ENCODE results near the gene KMT2B. TPM values are rescaled to one million over a fixed set of nuclear protein-coding genes. Genes with fewer than 3 reads are reported as not detected.

Gene KMT2B
- total RNA-seq, 2 donors from 2014 or later: 32.1 to 46.9 TPM

DNA sequence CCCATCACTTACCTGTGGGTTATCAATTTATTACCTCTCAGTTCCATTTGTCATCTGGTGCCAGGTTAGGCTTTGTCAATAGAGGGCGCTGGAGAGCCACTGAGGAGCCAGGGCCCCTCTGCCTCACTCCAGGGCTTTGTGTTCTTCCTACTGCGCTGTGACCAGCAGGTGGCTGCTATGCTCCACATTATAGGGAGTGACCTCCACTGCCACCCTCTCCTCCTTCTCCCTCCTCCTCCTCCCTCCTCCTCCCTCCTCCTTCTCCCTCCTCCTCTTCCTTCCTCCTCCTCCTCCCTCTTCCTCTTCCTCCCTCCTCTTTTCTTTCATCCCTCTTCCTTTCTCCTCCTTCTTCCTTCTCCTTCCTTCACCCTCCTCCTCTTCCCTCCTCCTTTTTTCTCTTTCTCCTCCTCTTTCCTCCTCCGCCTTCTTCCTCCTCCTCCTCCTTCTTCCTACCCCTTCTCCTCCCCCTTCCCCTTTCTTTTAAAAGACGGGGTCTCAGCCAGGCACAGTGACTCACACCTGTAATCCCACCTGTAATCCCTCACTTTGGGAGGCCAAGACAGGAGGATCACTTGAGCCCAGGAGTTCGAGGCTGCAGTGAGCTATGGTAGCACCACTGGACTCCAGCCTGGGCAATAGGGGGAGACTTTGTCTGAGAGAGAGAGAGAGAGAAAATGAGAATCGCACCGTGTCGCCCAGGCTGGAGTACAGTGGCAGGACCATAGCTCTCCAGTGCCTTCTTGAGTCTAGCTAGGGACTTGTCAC is 23.8 kb upstream of the KMT2B start:
- no peak overlapping the region for H3K9ac ChIP-seq (ENCODE audit: low read depth in 2 of 2, low read length in 2 of 2)
- no peaks in the 10 kb centered on the region for H3K4me1 ChIP-seq
- TF ChIP-seq CTCF (IDR thresholded peaks at IDR 0.05): peak; percentile 91
- no peaks in the 10 kb centered on the region for H3K36me3 ChIP-seq
- peak; percentile 93 for DNase-seq
- no peak overlapping the region for H3K4me3 ChIP-seq
- no peaks in the 10 kb centered on the region for H3K9me3 ChIP-seq
- intact Hi-C loops (cut with DNase I): loop anchor here (2.0 to 5.0 kb wide), 3 partner anchors 23 to 238 kb away; no protein-coding TSS in a partner anchor
- H3K27me3 ChIP-seq: no peaks in the 10 kb centered on the region
- H3K27ac ChIP-seq: no peak overlapping the region

GRCh38 chr19:35695895-35696422 is 21.8 kb upstream of the KMT2B start:
- Histone ChIP-seq H3K9me3 (no peaks in the 10 kb centered on the region), H3K9ac (ENCODE audit: low read depth in 2 of 2, low read length in 2 of 2) (no peak overlapping the region), H3K27me3 (no peaks in the 10 kb centered on the region), H3K36me3 (no peaks in the 10 kb centered on the region), H3K4me3 (no peak overlapping the region), H3K4me1 (no peaks in the 10 kb centered on the region), H3K27ac (no peak overlapping the region)
- intact Hi-C loops (cut with DNase I): loop anchor here (2.0 kb wide), 1 partner anchor 21 kb away; no protein-coding TSS in a partner anchor
- no peak for TF ChIP-seq CTCF (IDR thresholded peaks at IDR 0.05)
- DNase-seq: no peak

- H3K9me3 ChIP-seq: no peaks in the 10 kb centered on the region
- H3K4me3 ChIP-seq: no peak overlapping the region
- H3K27me3 ChIP-seq: no peaks in the 10 kb centered on the region
- no peak for TF ChIP-seq CTCF (IDR thresholded peaks at IDR 0.05)
- intact Hi-C loops (cut with DNase I): no loop called here
- no peaks in the 10 kb centered on the region for H3K36me3 ChIP-seq
- no peak overlapping the region for H3K9ac ChIP-seq (ENCODE audit: low read depth in 2 of 2, low read length in 2 of 2)
- H3K27ac ChIP-seq: no peak overlapping the region
- DNase-seq: no peak
- H3K4me1 ChIP-seq: no peaks in the 10 kb centered on the region
These were observed 21.0 kb upstream of the KMT2B start for GRCh38 chr19:35696835-35697234.

- intact Hi-C loops (cut with DNase I): no loop called here
- no peak overlapping the region for H3K27ac ChIP-seq
- H3K4me1 ChIP-seq: no peaks in the 10 kb centered on the region
- H3K27me3 ChIP-seq: no peaks in the 10 kb centered on the region
- peak; percentile 96 for DNase-seq
- H3K36me3 ChIP-seq: no peaks in the 10 kb centered on the region
- no peak for TF ChIP-seq CTCF (IDR thresholded peaks at IDR 0.05)
- H3K9me3 ChIP-seq: no peaks in the 10 kb centered on the region
- peak overlapping the region; percentile 68 for H3K4me3 ChIP-seq
- H3K9ac ChIP-seq (ENCODE audit: low read depth in 2 of 2, low read length in 2 of 2): peak overlapping the region; percentile 70 to 71
These were observed 15.4 kb upstream of the KMT2B start for GRCh38 chr19:35702223-35703012.

DNA sequence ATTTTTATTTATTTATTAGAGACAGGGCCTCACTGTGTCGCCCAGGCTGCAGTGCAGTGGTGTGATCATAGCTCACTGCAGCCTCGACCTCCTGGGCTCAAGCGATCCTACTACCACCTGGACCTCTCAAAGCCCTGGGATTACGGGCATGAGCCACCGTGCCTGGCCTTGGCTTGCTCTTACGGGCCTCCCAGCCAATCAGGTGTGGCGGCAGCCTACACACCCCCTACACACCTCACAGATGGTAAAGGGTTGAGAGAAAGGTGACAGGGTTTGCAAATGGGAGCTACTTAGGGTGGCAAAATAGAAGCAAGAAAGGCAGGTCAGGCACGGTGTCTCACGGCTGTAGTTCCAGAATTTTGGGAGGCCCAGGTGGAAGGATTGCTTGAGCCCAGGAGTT is 14.5 kb upstream of the KMT2B start:
- H3K27me3 ChIP-seq: no peaks in the 10 kb centered on the region
- no peaks in the 10 kb centered on the region for H3K9me3 ChIP-seq
- no peak for DNase-seq
- no peaks in the 10 kb centered on the region for H3K4me1 ChIP-seq
- TF ChIP-seq CTCF (IDR thresholded peaks at IDR 0.05): no peak
- H3K9ac ChIP-seq (ENCODE audit: low read depth in 2 of 2, low read length in 2 of 2): no peak overlapping the region
- H3K27ac ChIP-seq: no peak overlapping the region
- no peaks in the 10 kb centered on the region for H3K36me3 ChIP-seq
- H3K4me3 ChIP-seq: peak overlapping the region; percentile 68
- intact Hi-C loops (cut with DNase I): no loop called here
